ENCODE measurements around the gene OBSL1.

The OBSL1 gene

DNA sequence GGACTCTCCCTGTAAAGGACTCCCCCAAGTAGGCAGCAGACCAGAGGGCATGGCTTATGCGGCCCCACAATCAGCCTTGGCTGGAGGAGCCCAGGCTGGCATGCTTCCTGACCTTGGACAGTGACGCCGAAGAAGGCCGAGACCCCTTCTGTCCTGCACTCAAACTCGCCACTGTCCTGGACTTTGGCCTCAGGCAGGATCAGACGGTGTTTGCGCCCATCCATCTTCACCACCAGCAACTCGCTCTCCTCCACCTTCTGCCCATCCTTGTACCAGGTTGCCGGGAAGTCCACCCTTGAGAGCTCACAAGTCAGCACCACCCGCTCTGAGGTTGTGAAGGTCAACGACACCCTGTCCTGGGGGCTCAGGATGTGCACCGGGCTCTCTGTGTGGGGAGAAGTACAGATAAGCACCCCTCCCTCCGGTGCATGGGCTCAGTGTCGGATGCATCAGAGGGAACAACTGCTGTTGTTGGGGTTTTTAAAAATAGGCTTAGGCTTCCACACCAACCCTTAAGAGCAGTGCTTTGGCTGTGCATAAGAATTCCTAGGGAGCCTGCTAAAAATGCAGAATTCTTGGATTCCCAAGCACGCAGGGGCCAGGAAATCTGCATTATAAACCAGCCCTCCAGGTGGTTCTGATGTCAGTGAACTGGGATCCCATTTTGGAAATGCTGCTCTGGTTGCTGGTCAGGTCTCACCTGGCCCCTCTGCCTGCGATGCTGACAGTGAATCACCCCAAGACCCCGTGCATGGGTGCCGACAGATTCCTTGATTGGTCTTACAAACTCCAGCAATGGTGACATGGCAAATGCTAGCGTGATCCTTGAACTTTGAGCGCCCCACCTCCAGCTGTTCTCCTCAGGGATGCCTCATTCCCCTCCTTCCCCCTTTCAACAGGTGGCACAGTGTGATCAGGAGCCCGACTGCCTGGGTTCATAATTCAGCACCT, 5.9 kb downstream of the OBSL1 start:
- DNase-seq, result no peak

DNA sequence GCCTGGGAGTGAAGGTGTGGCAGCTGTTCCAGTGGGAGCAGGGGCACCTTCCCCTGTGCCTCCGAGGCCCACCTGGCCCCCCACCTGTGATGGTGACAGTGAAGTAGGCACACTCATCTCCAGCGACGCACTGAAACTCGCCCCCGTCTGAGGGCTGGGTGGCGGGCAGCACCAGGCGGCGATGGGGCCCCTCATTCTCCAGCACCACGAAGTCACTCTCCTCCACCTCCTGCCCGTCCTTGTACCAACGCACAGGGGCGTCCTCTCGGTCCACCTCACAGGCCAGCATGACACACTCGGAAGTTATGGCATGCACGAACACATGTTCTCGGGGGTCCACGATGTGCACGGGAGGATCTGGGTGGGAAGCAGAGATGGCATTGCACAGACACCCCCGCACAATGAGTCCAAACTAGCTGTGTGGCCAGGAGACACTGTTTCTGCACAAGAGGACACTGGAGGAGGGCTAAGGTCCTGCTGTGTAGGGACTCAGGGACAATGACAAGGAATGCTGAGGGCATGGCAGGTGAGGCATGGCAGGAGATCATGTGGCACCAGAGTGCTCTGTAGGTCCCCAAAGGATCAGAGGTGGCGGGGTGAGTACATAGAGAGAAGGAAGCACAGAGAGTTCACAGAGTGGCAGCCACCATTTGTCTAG, 7.9 kb downstream of the OBSL1 start:
- no peak for DNase-seq

DNA sequence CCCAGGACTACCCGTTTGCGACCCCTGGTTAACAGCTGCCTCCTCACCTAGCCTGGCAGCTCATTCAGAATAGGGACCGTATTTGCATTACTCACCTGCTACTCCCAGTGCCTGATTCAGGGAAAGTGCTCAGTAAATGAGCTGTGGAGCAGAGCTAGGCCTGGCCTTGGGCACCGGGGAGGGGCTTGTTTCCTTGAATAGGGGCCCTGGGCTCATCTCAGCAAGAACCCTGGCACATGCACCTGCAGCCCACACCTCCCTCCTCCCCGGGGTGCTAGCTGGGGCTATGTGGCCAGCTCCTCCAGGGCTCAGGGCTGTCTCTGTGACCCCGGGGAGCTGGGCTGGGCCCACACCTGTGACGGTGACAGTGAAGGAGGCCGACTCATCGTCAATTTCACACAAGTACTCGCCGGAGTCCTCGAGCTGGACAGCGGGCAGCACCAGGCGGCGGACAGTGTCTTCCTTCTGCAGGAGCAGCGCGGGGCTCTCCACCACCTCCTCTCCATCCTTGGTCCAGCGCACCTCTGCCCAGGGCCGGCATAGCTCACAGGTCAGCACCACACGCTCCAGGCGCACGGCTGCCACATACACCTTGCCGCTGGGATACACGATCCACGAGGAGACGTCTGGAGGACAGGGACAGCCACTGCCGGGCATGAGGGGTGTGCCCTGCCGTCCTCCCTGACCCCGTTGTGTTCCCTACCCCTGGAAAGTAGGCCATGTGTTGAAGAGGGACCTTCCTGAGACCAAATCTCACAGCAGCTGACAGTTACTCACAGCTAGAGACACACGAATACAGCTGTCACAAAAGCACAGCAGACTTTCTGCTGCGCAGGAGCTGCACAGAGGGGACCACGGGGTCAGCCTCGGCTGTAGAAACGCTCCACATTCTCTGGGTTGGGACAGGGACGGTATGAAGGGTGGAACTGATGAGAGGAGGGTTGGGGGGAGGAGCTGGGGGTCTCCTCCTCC, 9.0 kb downstream of the OBSL1 start:
- no peak for DNase-seq

DNA sequence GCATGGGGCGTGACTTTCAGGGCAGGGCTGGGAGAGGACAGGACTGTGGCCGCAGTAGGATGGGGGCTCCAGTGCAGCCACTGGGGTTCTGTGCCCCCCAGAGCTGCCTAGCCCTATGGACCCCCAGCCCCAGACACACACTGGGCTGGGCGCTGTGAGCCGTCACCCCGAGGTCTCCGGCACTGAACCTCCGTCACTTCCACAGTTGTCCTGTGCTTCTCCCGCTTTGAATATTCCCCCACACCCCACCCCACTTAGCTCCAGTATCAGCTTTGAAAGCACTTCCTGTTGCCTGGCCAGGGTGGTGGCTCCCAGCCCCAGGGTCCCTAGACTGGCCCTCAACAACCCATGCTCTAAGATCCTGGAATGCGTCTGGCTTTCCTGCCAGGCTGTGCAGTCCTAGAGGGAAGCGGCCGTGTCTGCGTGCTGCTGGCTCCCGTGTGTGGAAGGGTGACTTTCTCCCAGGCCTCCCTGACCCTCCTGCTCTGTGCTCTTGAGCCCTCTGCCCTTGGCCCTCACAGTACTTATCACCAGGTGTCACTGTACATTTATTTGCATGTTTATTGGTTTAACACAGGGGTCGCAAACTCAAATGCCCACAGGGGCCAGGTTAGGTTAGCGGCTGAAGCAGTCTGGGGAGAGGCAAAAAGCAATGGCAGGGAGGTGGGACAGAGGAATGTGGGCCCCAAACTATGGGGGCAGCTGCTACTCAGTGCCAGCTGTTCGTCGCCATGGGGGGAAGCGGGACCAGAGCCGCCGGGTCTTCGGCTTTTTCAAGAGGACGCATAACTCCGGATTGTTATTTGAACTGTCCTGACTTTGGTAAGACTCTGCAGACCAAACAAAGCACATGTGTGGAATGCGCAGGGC, 9.9 kb downstream of the OBSL1 start:
- no peak for DNase-seq

DNA sequence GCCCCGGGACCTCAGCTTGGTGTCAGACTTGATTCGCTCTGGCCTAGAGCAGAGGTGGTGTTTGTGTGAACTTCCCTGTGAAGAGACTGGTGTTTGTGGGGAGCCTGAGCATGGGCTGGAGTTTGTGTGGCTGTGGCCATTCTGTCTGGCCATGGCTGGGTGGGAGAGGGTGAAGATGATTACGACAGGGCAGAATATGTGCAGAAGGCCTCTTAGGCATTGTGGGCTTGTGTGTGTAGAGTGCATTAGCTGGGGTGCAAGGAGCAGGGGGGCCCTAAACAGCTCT, 10.5 kb downstream of the OBSL1 start:
- DNase-seq, result no peak

DNA sequence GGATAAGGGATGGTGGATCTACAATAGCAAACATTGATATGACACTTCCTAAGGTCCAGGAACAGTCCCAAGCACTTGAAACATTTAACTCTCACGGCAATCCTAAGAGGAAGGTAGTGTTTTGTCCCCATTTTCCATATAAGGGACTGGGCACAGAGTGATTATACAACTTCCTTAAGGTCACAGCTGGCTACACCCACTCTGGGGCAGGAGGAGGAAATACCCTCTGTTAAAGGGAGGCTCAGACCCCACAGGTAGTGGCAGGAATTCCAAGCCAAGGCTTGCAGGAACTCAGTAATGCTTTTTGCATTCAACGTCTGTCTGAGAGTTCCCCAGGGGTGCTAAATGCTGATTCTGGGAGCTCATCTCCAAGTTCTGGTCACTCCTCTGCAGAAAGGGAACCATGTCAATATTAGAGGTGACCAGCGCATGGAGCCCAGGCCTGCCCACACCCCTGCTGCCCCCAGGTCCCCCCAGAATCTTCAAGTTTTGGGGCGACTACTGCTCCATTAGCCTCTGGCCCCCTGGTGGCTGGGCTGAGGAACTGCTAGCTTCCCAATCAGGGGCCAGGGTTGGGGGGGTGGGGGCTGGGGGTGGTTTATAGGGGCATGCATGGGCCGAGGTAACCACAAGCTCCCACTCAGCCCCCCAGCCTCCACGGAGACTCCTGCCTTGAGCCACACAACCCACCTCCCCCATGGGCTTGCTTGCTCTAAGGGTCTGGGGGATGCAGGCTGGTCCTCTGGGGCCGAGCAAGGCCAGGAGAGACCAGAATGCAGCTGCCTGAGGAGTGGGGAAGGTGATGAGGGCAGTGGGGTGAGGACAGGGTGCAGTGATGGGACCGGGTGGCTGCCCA, 11.1 kb downstream of the OBSL1 start:
- DNase-seq, result peak; percentile 35

DNA sequence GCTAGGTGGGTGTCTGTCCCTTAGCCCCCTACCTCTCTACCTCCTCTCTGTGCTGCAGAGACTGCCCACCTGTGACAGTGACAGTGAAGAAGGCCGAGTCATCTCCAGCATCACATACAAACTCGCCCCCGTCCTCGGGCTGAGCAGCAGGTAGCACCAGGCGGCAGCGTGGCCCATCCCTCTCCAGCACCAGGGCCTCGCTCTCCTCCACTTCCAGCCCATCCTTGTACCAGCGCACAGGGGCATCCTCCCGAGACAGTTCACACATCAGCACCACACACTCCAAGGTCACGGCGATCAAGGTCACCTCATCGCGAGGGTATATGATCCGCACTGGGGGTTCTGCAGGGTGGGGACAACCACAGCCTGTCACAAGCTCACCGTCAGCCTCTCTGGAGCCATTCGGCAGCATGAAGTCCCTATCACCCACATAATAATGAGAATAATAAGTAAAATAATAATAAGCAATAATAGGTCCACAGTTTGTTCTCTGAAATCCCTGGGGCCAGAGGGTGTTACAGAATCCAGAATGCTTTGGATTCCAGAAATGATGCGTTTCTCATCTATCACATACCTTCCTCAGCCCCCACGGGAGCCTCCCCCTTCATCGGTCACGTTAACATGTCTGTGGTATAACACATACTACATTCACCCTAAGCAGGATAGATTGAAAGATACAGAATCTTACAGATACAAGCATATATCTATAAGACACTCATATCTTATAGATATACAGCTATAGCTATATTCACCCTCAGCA, 12.0 kb downstream of the OBSL1 start:
- DNase-seq, result no peak

DNA sequence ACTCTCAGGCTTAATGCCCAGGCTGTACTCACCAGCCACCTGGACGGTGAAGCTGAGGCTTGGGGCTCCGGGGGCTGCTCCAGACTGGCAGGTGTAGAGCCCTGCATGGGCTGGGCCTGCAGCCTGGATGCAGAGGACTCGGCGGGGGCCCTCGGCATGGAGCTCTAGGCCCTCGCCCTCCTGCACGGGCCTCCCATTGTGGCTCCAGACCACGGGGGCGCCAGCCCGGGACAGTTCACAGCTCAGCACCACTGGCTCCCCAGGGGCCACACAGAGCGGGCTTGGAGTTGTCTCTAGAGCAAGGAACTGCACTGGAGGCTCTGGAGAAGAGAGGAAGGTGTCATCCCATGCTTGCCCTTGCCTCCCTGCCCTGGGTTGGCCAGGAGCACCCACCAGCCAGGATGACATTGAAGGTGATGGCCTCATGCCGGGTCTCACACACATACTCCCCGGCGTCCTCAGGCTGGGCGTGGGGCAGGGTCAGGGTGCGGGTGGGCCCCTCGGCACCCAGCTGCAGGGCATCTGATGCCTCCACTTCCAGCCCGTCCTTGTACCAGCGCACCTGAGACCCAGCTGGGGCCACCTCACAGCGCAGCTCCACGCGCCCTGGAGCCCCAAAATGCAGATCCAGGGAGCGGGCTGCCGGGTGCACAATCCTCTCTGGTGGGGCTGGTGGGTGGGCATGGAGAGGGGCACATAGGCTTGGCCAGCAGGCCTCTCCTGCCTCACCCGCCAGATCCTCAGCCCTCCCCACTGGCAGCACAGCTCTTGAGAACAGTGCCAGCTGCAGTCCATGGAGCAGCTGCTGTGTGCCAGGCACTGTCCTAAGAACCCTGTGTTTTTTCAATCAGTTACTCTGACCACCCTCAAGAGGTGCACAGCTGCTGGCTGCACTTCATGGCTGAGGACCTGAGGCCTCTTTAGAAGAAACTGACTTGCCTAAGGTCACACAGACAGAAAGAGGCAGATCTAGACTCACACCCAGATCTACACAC, 13.3 kb downstream of the OBSL1 start:
- no peak for DNase-seq

DNA sequence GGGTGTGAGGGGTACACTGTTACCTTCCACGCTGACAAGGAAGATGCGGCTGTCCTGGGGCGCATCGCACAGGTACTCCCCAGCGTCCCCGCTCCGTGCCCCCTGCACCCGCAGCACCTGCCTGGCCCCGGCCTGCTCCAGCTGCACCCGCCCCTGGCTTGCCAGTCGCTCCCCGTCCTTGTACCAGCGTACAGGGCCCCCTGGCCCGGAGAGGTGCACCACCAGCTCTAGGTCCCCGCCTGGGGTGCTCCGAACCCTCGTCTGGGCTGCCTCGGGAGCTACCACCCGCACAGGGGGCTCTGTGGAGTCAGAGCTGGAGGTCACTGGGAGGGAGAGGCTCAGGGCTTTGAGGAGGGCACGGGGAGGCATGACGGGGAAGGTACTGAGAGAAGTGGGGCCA, 14.0 kb downstream of the OBSL1 start:
- DNase-seq, result no peak

DNA sequence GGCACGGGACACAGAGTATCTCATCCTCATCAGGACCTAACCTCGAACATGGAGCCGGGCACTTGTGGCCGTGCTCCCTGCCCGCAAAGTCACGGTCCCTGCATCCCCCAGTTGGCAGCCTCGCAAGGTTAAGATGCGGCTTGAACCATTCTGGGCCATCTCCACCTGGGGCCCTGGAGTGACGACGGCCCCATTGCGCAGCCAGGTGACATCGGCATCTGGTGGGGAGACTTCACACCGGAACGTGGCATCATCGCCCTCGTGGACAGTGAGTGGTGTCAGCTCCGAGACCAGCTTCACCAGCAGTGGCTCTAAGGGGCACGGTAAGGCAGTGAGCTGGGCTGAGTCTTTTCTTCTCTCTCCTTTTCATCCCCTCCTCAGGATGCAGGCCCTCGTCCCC, 14.9 kb downstream of the OBSL1 start:
- DNase-seq, result no peak

DNA sequence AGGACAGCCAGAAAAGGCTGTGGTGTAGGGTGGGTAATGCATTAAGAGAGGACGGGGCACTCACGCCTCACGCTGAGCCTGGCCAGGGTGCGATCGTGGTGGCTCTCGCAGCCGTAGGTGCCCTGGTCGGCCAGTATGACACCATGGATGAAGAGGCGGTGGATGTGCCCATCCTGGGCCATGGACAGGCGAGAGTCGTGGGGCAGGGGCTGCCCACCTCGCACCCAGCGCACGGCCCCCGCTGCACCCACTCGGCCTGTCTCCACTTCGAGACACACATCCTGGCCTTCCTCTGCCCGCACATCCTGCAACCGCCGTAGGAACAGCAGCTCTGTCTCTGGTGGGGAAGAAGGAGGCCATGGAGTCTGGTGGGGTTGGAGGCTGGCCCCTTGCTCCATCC, 15.4 kb downstream of the OBSL1 start:
- no peak for DNase-seq

DNA sequence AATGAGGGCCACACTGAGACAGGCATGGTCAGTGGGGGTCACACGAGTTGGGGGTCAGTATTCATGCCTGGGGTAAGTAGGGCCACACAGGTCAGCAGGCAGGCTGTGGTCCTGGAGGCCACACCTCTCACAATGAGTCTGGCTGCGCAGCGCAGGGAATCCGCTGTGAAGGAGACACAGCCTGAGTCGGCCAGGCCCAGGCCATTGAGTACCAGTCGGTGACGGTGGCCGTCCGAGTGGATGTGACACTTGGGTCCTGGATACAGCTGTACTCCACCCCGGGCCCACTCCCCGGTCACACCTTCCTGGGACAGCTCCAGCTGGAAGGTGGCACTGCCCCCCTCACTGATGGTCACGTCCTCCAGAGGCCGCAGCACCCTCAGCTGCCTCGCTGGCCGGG, 17.0 kb downstream of the OBSL1 start:
- no peak for DNase-seq

DNA sequence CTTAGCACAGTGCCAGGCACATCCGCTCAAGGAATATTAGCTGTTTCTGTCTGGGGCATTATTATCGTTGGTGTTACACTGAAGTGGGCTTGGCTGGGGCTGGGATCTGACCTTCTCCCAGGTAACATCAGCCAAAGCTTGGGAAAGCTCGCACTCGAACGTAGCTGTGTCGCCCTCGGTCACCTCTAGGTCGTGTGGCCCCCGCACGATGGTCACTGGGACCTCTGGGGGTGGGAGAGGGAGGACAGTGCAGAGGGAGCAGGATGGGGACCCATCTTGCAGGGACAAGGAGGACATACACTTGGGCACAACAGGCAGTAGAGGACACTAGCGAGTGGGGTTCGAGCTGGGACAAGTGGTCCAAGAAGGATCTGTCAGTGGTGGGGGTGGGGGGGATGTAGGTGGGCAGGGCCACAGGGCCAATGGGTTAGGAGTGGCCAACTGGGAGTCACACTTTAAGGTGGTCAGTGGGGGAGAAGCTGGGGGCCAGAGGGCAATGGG, 17.8 kb downstream of the OBSL1 start:
- DNase-seq, result no peak

DNA sequence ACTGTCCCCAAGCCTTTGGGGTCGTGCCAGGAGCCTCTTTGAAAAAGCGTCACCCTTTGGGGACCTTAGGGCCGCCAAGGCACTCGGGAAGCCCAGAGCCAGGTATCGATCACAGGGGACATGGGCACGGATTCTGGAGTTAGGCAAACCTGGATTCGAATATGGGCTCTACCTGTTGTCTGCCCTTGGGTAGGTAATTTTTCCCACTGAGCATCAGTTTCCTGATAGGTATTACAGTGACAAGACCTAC, 18.2 kb downstream of the OBSL1 start:
- no peak for DNase-seq

DNA sequence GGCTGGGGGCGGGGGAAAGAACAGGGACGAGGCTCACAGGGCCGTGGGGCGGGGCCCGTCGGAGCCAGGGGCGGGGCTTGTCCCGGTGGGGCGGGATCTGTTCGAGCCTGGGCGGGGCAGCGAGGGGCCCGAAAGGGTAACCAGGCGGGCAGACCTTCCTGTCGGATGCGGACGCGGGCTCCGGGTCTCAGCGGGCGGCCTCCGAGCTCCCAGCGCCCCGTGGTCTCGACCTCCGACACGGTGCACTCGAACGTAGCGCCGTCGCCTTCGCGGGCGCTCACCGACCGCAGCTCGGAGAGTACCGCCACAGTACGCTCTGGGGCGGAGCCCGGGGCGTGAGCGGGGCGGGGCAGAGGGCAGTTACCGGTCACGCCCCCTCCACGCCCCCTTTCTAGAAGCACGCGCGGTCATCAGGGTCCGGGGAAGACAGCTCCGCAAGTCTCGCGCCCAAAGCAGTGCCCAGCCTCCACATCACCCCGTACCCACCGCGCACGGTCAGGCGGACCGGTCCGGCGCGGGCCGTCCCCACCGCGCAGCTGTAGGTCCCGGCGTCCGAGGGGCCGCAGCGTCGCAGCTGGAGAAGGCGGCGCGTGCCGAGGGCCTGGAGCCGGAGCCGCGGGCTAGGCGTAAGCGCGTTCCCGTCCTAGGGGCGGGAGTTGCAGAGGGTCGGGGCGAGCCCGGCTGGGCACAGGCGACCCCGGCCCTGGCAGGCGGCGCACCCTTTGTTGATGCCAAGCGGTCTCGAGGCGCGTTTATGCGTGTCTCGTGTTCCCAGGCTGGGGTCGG, 18.8 kb downstream of the OBSL1 start:
- DNase-seq, result peak; percentile 92

DNA sequence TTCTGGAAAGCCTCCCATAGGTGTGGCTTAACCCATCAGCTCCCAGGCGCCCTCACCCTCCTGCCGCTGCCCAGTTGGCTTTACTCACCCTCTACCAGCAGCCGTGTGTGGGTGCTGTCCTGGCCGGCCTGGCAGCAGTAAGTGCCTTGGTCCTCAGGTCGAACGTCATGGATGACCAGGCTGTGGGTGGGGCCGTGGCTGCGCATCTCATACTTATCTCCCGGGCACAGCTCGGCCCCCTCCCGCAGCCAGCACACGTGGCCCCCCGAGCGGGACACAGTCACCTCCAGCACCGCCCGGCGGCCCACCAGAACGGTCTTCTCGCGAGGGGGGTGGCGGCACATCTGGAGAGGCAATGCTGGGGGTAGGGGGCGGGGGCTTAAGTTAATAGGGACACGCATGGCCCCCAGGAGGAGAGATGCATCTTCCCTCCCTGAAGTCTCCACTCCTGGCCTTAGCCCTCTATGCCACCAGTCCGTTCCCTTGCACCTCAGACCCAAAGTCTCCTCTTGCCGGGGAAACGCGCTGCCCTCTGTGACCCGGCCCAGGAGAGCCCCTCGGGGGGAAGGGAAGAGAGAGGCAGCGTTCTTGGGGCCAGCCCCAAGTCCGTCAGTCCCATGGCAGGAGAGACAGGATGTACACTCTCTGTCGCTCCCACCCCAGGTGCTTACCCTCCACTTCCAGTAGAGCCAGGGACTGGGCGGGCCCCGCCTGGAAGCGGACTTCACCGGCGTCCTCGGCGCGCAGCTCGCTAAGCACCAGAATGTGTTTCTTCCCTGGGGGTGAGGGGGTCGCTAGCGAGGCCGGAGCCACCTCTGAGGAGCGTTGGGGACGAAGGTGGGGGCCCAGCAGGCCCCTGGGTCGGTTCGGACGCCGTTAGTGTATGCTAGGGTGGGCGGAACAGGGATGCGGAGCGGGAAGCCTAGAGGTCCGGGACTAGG, 19.6 kb downstream of the OBSL1 start:
- peak; percentile 71 for DNase-seq

DNA sequence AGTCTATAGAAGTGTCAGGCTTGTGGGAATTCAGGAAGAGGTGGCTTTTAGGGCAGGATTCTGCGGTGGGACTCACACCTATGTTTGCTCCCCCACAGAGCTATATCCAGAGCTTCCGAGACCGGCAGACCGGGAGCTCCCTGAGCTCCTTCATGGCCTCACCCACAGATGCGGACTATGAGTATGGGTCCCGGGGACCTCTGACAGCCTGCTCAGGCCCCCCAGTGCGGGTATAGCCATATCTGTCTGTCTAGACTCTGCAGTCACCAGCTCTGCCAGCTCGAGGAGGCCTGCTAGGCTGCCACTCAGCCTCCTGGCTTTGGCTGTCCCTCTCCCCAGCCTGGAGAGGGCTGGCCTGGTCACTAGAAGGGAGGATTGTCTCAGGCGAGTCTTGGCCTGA, 21.7 kb downstream of the OBSL1 start:
- no peak for DNase-seq
